Endothelial cell of umbilical vein (primary cell): ENCODE measurements around the gene HMGB3. TPM values are rescaled to one million over a fixed set of nuclear protein-coding genes. Genes with fewer than 3 reads are reported as not detected.

Experiments
- BruUV-seq: library from RNA; stranded (reverse); fragments of 400-500 nt; replicated peaks from 2 replicates; lab custom pipeline; 2021; lab: Mats Ljungman, UMichigan
- CTCF ChIA-PET: fragments of 300-600, 350-600 bp; sonication (Branson Sonifier 250); formaldehyde crosslinking; loops from one replicate; lab custom pipeline; 2021; ENCODE audit warnings: antibody characterized with exemption, inconsistent platforms; lab: Charles Lee
- POLR2A ChIA-PET: fragments of 300-600, 350-600 bp; sonication (Branson Sonifier 250); formaldehyde crosslinking; loops from one replicate; lab custom pipeline; 2021; ENCODE audit warnings: antibody characterized with exemption, inconsistent platforms; lab: Charles Lee
- DNase-seq: peaks from one replicate; pipeline ENCODE4 v3.0.0-alpha.2; 2011; ENCODE audit warnings: low read depth, low spot score
- FAIRE-seq: peaks from 2 replicates; lab custom pipeline; 2011; peaks lifted over from hg19 to GRCh38; lab: Jason Lieb, UNC
- H2AFZ ChIP-seq: 2 replicates; pipeline ENCODE4 v1.6.0; 2012; ENCODE audit warnings: low read depth, low read length, control low read depth, inconsistent platforms
- H3K27ac ChIP-seq: 2 replicates; pipeline ENCODE4 v1.5.1; 2011; ENCODE audit warnings: low read depth, mild to moderate bottlenecking, control low read depth, low read length, moderate library complexity; ENCODE audit not compliant: insufficient read depth
- H3K27me3 ChIP-seq, 2 experiments: 2 replicates each; pipeline versions ENCODE4 v1.6.0 to v1.6.1; 2011; ENCODE audit warnings: low read length in 2 of 2, mixed read lengths in 1 of 2; ENCODE audit not compliant: control insufficient read depth in 2 of 2, insufficient read depth in 2 of 2
- H3K36me3 ChIP-seq, 2 experiments: 2 replicates in 1 of 2; 3 replicates in 1 of 2; pipeline ENCODE4 v1.5.1; 2011; ENCODE audit warnings: low read length in 2 of 2, mild to moderate bottlenecking in 1 of 2, moderate library complexity in 1 of 2; ENCODE audit not compliant: control insufficient read depth in 2 of 2, insufficient read depth in 2 of 2; ENCODE audit errors: extremely low read depth in 1 of 2
- H3K4me1 ChIP-seq: 3 replicates; pipeline ENCODE4 v1.5.1; 2011; ENCODE audit warnings: mild to moderate bottlenecking, low read length; ENCODE audit not compliant: control insufficient read depth, insufficient read depth; ENCODE audit errors: extremely low read depth
- H3K4me2 ChIP-seq: 2 replicates; pipeline ENCODE4 v1.6.1; 2011; ENCODE audit warnings: low read length, control low read depth, mixed read lengths; ENCODE audit not compliant: insufficient read depth
- H3K4me3 ChIP-seq, 3 experiments: fragments of 200-600 bp in 1 of 3; sonication (generic), shearing (Covaris generic) in 1 of 3; replicated peaks in 1 of 3; 2 replicates each; pipeline ENCODE4 v1.5.1; 2011 to 2016; ENCODE audit warnings: control low read depth in 3 of 3, low read length in 3 of 3, mild to moderate bottlenecking in 2 of 3, inconsistent platforms in 1 of 3, low read depth in 1 of 3, moderate library complexity in 1 of 3; ENCODE audit not compliant: insufficient read depth in 1 of 3
- H3K79me2 ChIP-seq: 2 replicates; pipeline ENCODE4 v1.6.0; 2012; ENCODE audit warnings: low read length, inconsistent platforms; ENCODE audit not compliant: control insufficient read depth, insufficient read depth
- H3K9ac ChIP-seq: replicated peaks from 2 replicates; pipeline ENCODE3; 2011; ENCODE audit warnings: low read length, control low read depth; ENCODE audit not compliant: insufficient read depth; ENCODE audit errors: extremely low read depth
- H3K9me1 ChIP-seq: replicated peaks from 3 replicates; pipeline ENCODE4 v1.6.0; 2011; ENCODE audit warnings: mild to moderate bottlenecking, low read length; ENCODE audit not compliant: control insufficient read depth, insufficient read depth; ENCODE audit errors: extremely low read depth
- H3K9me3 ChIP-seq: replicated peaks from 2 replicates; pipeline ENCODE4 v1.5.1; 2012; ENCODE audit warnings: low read length, inconsistent platforms; ENCODE audit not compliant: control insufficient read depth, insufficient read depth
- H4K20me1 ChIP-seq: replicated peaks from 2 replicates; pipeline ENCODE3; 2011; ENCODE audit warnings: mild to moderate bottlenecking, low read length; ENCODE audit not compliant: control insufficient read depth, insufficient read depth; ENCODE audit errors: extremely low read depth
- EZH2 ChIP-seq: IDR thresholded peaks from 2 replicates; pipeline ENCODE4 v1.6.1; 2012; ENCODE audit warnings: borderline replicate concordance, low read depth, mild to moderate bottlenecking, moderate library complexity, low read length, inconsistent platforms; ENCODE audit not compliant: severe bottlenecking
- FOS ChIP-seq: IDR thresholded peaks from 2 replicates; pipeline ENCODE4 v1.6.1; 2011; ENCODE audit warnings: mild to moderate bottlenecking, low read length, moderate library complexity, borderline replicate concordance; ENCODE audit not compliant: insufficient read depth
- GATA2 ChIP-seq: IDR thresholded peaks from 2 replicates; pipeline ENCODE4 v1.7.0; 2011; ENCODE audit warnings: low read depth, mild to moderate bottlenecking, moderate library complexity, mixed read lengths, low read length; ENCODE audit not compliant: insufficient read length, insufficient read depth
- JUN ChIP-seq: IDR thresholded peaks from 2 replicates; pipeline ENCODE4 v1.6.1; 2011; ENCODE audit warnings: borderline replicate concordance, low read depth; ENCODE audit not compliant: insufficient read length, insufficient read depth
- MYC ChIP-seq: IDR thresholded peaks from one replicate; pipeline ENCODE4 v1.6.1; 2011; ENCODE audit warnings: mild to moderate bottlenecking, low read depth, low read length
- POLR2A ChIP-seq: IDR thresholded peaks from 2 replicates; pipeline ENCODE4 v1.6.1; 2012; ENCODE audit warnings: low read depth, mild to moderate bottlenecking, control low read depth, low read length
- POLR2AphosphoS5 ChIP-seq: IDR thresholded peaks from 2 replicates; pipeline ENCODE4 v1.6.1; 2012; ENCODE audit warnings: low read depth, mild to moderate bottlenecking, control low read depth, low read length, moderate library complexity; ENCODE audit not compliant: insufficient read depth
- dilution Hi-C: fragments of 300-500 bp; cut with MboI; formaldehyde crosslinking; loops from one replicate; pipeline ENCODE4 v1.15.0; 2019; ENCODE audit warnings: low sequenced_read_pairs; ENCODE audit not compliant: extremely low pct_ligation_motif_present
- intact Hi-C: fragments of 100-400 bp; cut with micrococcal nuclease; formaldehyde crosslinking; loops from one replicate; pipeline ENCODE4 v1.10.0; 2022
- polyA plus RNA-seq, 4 experiments: library from polyadenylated mRNA; depleted of rRNA in 3 of 4; stranded (reverse) in 3 of 4; unstranded in 1 of 4; fragments of >200 nt; gene quantifications; 2 replicates each; pipeline versions ENCODE4 v1.2.1 to v1.2.3, GENCODE V29; 2011 to 2012; ENCODE audit warnings: missing spikeins in 1 of 4
- total RNA-seq: library from RNA; stranded (reverse); gene quantifications from 2 replicates; pipeline ENCODE4 v1.2.3, GENCODE V29; 2021
- TF ChIP-seq, protein P1 (sequence below): IDR thresholded peaks from 2 replicates; pipeline ENCODE4 v1.6.1; 2011; ENCODE audit not compliant: insufficient read depth, insufficient read length
- TF ChIP-seq, protein P2 (sequence below), 2 donors: IDR thresholded peaks; 1 replicate in 1 of 2; 2 replicates in 1 of 2; pipeline ENCODE4 v1.5.1; 2011; ENCODE audit warnings: low read length in 2 of 2, mild to moderate bottlenecking in 2 of 2, moderate library complexity in 2 of 2, control low read depth in 1 of 2, inconsistent platforms in 1 of 2, low read depth in 1 of 2; ENCODE audit not compliant: insufficient read depth in 1 of 2; ENCODE audit errors: extremely low read depth in 1 of 2

HMGB3 gene
- total and polyA plus RNA-seq, 2 donors (not counting 3 experiments of a cell fraction or from before 2014, with no cell fraction given) = 13.7 to 124 TPM

- H3K9ac ChIP-seq = no peak overlapping the region
- TF ChIP-seq FOS (no peak), POLR2AphosphoS5 (no peak), POLR2A (no peak), EZH2 (no peak), GATA2 (no peak), MYC (no peak), JUN (no peak)
- TF ChIP-seq, protein P1, sequence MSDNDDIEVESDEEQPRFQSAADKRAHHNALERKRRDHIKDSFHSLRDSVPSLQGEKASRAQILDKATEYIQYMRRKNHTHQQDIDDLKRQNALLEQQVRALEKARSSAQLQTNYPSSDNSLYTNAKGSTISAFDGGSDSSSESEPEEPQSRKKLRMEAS = no peak
- TF ChIP-seq, protein P2, sequence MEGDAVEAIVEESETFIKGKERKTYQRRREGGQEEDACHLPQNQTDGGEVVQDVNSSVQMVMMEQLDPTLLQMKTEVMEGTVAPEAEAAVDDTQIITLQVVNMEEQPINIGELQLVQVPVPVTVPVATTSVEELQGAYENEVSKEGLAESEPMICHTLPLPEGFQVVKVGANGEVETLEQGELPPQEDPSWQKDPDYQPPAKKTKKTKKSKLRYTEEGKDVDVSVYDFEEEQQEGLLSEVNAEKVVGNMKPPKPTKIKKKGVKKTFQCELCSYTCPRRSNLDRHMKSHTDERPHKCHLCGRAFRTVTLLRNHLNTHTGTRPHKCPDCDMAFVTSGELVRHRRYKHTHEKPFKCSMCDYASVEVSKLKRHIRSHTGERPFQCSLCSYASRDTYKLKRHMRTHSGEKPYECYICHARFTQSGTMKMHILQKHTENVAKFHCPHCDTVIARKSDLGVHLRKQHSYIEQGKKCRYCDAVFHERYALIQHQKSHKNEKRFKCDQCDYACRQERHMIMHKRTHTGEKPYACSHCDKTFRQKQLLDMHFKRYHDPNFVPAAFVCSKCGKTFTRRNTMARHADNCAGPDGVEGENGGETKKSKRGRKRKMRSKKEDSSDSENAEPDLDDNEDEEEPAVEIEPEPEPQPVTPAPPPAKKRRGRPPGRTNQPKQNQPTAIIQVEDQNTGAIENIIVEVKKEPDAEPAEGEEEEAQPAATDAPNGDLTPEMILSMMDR (IDR thresholded peaks at IDR 0.05; ENCODE audit: extremely low read depth in 1 of 2, insufficient read depth in 1 of 2, low read depth in 1 of 2, low read length in 2 of 2) = no peak
- dilution Hi-C loops = no loop called here
- ChIA-PET CTCF (no interaction called here), POLR2A (no interaction called here)
- FAIRE-seq = no peak
- no peaks in the 10 kb centered on the region for H3K79me2 ChIP-seq
- H2AFZ ChIP-seq = no peak overlapping the region
- H3K4me2 ChIP-seq = no peak overlapping the region
- no TSS peak for BruUV-seq
- H3K4me3 ChIP-seq = no peak overlapping the region
- DNase-seq = no peak
- H4K20me1 ChIP-seq = no peaks in the 10 kb centered on the region
- intact Hi-C loops = no loop called here
- H3K9me3 ChIP-seq = no peaks in the 10 kb centered on the region
- no peaks in the 10 kb centered on the region for H3K4me1 ChIP-seq
- no peaks in the 10 kb centered on the region for H3K36me3 ChIP-seq
- H3K9me1 ChIP-seq = no peaks in the 10 kb centered on the region
- peaks cover 0 to 1% of the 10 kb centered on the region in 2 experiments for H3K27me3 ChIP-seq
- H3K27ac ChIP-seq = no peak overlapping the region
These were observed 16.9 kb upstream of the HMGB3 start for GRCh38 chrX:150966235-150966634.
